Retinal pigment epithelial cell (primary cell): ENCODE data around the gene C2CD5.

ENCODE experiments used
- DNase-seq: peaks from one replicate; pipeline ENCODE4 v3.0.0-alpha.2; 2010; ENCODE audit warnings: low read depth
- H3K4me3 ChIP-seq: 2 replicates; pipeline ENCODE4 v1.5.1; 2011; ENCODE audit warnings: mild to moderate bottlenecking, low read length, control low read depth, moderate library complexity
- TF ChIP-seq, protein P1 (sequence below): conservative IDR thresholded peaks from 2 replicates; pipeline ENCODE4 v1.5.1; 2011; ENCODE audit warnings: low read depth, low read length, control low read depth, inconsistent platforms

Gene C2CD5, protein sequence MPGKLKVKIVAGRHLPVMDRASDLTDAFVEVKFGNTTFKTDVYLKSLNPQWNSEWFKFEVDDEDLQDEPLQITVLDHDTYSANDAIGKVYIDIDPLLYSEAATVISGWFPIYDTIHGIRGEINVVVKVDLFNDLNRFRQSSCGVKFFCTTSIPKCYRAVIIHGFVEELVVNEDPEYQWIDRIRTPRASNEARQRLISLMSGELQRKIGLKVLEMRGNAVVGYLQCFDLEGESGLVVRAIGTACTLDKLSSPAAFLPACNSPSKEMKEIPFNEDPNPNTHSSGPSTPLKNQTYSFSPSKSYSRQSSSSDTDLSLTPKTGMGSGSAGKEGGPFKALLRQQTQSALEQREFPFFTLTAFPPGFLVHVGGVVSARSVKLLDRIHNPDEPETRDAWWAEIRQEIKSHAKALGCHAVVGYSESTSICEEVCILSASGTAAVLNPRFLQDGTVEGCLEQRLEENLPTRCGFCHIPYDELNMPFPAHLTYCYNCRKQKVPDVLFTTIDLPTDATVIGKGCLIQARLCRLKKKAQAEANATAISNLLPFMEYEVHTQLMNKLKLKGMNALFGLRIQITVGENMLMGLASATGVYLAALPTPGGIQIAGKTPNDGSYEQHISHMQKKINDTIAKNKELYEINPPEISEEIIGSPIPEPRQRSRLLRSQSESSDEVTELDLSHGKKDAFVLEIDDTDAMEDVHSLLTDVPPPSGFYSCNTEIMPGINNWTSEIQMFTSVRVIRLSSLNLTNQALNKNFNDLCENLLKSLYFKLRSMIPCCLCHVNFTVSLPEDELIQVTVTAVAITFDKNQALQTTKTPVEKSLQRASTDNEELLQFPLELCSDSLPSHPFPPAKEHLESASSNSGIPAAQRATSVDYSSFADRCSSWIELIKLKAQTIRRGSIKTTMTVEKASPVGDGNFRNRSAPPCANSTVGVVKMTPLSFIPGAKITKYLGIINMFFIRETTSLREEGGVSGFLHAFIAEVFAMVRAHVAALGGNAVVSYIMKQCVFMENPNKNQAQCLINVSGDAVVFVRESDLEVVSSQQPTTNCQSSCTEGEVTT

DNA sequence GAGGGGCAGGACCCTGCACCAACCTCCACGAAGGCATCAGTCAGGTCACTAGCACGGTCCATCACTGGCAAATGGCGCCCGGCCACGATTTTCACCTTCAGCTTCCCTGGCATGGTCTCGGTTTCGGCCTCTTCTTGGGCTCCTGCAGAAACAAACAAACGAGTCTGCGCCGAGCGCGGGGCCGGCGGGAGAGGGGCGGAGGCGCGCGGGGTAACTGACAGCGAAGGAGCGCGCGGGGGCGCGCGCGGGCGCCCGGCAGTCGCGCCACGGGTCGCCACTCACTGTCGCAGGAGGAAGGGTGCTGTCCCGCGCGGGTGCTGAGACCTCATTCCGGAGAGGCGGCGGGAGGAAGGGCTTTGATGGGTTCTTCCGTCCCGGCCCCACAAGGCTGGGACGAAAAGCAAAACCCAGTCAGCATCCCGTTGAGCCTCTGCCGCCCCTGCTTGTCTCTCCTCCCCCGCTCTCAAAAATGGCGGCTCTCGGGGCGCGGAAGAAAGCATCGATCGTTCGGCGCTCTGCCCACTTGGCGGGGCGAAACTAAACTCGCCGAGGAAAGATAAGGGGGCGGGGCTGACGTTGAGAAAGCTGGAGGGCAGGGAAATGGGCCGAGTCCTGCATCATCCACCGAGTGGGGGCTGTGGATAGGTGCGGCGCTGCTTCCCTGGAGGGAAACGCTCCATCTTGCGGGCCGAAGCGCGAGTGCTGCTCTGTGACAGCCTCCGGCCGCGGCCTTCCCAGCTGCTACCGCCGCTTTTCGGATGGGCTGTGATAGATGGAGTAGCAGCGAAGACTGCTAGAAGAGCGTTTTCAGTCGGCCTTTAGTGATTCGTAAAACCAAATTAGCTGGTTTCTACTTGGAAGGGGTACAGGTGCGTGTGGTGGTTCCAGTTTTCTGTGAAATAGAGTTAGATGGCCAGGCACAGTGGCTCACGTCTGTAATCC is at the start of gene C2CD5:
C2CD5 (minus strand) TSS at position 505 of the 942 bp plus-strand sequence; CDS start at position 113, 392 bp downstream.
- TF ChIP-seq, protein P1, sequence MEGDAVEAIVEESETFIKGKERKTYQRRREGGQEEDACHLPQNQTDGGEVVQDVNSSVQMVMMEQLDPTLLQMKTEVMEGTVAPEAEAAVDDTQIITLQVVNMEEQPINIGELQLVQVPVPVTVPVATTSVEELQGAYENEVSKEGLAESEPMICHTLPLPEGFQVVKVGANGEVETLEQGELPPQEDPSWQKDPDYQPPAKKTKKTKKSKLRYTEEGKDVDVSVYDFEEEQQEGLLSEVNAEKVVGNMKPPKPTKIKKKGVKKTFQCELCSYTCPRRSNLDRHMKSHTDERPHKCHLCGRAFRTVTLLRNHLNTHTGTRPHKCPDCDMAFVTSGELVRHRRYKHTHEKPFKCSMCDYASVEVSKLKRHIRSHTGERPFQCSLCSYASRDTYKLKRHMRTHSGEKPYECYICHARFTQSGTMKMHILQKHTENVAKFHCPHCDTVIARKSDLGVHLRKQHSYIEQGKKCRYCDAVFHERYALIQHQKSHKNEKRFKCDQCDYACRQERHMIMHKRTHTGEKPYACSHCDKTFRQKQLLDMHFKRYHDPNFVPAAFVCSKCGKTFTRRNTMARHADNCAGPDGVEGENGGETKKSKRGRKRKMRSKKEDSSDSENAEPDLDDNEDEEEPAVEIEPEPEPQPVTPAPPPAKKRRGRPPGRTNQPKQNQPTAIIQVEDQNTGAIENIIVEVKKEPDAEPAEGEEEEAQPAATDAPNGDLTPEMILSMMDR: peak; percentile 46
- peak; percentile 96 for DNase-seq
- peak within 1 kb of the TSS; percentile 92 for H3K4me3 ChIP-seq

DNA sequence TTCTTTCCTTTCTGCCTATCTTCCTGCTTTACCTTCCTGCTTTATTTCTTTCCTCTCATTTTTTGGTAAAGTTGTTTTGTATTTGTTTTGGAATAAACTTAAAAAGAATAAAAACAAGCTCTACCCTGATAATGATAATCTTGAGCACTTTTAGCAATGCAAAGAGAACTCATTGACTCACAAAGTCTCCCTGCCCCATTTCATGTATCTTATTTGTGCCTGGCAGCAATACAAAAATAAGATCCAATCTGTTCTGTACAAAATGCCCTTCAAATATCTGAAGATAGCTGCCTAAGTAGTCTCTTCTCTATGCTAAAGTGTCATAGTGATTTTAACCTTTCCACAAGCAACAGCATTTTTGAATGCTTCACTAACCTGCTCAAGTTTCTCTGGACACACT is 49.5 kb upstream of the C2CD5 start:
- TF ChIP-seq, protein P1: no peak
- no peak for DNase-seq
- H3K4me3 ChIP-seq: no peak overlapping the region

DNA sequence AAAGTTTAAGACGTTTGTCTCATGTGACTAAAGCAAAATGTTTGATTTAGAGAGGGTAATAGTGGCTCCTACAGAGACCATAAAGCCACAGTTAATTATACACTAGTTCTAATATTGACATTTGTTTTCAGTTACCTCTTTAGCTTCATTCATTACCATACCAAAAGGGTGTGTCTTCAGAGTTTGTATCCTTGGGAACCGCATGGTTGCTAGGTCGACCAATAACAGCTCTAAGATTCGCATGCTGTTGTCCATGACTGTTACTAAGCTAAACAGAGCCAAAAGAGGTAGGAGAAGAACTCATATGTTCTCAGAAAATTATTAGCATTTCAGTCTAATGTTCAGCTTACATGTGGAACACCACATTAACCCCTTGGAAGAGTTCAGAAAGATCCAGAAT is 44.5 kb upstream of the C2CD5 start:
- no peak for DNase-seq
- no peak overlapping the region for H3K4me3 ChIP-seq
- TF ChIP-seq, protein P1: no peak

DNA sequence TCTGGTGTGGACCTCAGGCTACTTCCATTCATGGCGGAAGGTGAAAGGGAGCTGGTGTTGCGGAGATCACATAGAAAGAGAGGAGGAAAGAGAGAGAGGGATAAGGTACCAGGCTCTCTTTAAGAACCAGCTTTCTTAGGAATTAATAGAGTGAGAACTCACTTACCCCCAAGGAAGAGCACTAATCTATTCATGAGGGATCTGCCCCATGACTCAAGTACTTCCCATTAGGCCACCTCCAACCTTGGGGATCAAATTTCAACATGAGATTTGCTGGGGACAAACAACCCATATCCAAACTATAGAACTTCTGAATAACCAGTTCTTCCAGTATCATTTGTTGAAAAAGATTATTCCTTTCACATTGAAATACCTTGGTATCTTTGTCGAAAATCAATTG is 34.0 kb upstream of the C2CD5 start:
- no peak overlapping the region for H3K4me3 ChIP-seq
- DNase-seq: no peak
- TF ChIP-seq, protein P1: no peak

DNA sequence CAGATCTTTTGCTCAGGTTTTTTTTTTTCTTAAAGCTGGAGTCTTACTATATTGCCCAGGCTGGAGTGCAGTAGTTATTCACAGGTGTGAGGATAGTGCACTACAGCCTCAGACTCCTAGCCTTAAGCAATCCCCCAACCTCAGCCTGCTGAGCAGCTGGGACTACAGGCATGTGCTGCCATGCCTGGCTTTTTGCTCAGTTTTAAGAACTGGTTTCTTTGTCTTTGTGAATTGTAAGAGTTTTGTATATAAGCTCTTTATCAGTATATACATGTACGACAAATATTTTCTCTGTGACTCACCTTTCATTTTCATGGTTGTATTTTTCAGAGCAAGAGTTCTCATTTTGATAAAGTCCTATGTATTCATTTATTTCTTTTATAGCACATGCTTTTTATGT is 33.3 kb upstream of the C2CD5 start:
- TF ChIP-seq, protein P1: no peak
- no peak overlapping the region for H3K4me3 ChIP-seq
- peak; percentile 18 for DNase-seq

DNA sequence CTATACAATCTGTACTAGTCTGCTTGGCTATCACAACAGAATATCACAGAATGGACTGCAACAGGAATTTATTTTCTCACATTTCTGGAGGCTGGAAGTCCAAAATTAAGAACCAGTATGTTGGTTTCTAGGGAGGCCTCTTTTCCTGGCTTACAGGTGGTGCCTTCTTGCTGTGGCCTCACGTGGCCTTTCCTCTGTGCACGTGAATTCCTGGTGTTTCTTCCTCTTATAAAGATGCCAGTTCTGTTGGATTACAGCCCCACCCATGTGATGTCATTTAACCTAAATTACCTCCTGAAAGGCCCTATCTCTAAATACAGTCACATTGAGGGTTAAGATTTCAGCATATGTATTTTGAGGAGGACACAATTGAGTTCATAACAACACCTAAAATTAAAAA is 32.1 kb upstream of the C2CD5 start:
- H3K4me3 ChIP-seq: no peak overlapping the region
- DNase-seq: no peak
- TF ChIP-seq, protein P1: no peak
